ENCODE data around the gene TRDMT1. TPM values are rescaled to one million over a fixed set of nuclear protein-coding genes. Genes with fewer than 3 reads are reported as not detected.

Gene TRDMT1
- polyA plus RNA-seq (ENCODE audit: insufficient read length in 3 of 3), result 10 to 100 TPM in 1 of 3 donors, 1 to 10 TPM in 2; 8.3 to 10.2 (median 9.4) TPM

- DNase-seq (ENCODE audit: low read depth in 3 of 3, low spot score in 2 of 3), result peak; percentile 79 to 85 (median 83)
These were observed at the start of gene TRDMT1 for GRCh38 chr10:17200912-17201793. TSS of gene TRDMT1 (minus strand) at chr10:17201672. CDS start at chr10:17201634, 38 bp downstream.

DNA sequence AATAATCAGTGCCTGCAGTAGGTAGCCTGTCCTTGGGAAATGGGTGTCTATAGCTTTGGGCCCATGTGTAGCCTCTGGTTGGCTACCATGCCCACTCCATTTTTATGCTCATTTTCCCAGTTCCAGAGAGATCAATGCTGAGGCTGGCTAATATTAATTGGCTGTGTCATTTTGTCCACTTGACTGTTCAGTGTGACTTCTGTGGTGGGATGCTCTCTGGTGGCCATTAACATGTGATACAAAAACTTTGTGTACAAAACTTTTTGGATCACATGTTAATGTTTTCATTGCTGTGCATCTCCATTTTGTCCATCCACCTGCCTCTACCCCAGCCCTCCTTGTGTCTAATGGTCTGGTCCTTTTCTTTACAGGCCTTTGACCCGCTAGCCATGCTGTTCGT, 49.3 kb upstream of the TRDMT1 start:
- no peak for DNase-seq (ENCODE audit: low read depth in 3 of 3, low spot score in 2 of 3)

- DNase-seq (ENCODE audit: low read depth in 3 of 3, low spot score in 2 of 3), result no peak
These were observed 48.3 kb upstream of the TRDMT1 start for GRCh38 chr10:17249820-17250219.

GRCh38 chr10:17248964-17249363, 47.5 kb upstream of the TRDMT1 start:
- no peak for DNase-seq (ENCODE audit: low read depth in 3 of 3, low spot score in 2 of 3)

- DNase-seq (ENCODE audit: low read depth in 3 of 3, low spot score in 2 of 3), result no peak
These were observed 45.7 kb upstream of the TRDMT1 start for GRCh38 chr10:17247210-17247609.

DNA sequence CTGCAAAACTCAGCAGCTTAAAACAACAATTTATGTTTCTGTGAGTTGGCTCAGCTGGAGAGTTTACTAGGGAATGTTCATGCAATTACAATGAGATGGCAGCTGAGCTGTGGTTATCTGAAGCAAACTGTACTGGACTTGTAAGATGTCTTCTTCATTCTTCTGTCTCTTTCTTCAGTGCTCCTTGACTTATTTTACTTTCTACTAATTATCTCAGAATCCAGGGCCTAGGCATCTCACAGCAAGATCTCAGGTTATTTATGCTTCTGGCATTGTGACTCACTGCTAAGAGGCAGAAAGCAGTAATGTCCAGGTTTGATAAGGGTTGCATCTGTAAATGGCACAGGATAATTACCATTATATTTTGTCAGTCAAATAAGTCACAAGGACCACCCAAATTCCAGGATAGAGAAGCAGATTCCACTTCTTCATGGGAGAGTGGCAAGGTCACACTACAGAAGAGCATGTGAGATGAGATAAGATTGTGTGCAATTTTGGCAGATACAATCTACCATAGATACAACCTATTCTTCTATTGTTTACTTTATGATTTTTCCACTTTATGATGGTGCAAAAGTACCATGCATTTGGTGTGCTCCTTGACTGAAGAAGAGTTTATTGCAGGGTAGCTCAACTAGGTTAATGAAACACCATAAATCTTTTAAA, 43.4 kb upstream of the TRDMT1 start:
- DNase-seq (ENCODE audit: low read depth in 3 of 3, low spot score in 2 of 3), result no peak

DNA sequence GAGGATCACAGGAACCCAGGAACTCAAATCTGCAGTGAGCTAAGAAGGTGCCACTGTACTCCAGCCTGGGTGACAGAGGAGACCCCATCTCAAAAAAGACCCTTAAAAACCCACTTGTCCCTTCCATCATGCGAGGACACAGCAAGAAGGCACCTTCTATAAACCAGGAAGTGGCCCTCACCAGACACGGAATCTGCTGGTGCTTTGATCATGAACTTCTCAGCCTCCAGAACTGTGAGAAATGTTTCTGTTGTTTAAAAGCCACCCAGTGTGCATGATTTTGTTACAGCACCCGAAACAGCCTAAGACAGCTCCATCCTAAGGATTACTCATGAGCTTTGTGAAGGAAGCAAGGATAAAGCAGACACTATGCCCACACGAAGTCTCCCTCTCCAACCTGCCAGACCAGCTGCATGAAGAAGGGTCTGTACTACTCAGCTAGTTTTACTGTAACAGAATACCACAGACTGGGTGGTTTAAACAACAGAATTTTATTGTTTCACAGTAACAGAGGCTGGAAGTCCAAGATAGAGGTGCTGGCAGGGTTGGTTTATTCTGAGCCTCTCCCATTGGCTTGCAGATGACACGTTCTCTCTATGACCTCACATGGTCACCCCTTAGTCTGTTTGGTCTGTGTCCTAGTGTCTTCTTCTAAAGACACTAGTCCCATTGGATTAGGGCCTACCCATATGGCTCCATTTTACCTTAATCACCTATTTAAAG, 40.3 kb upstream of the TRDMT1 start:
- no peak for DNase-seq (ENCODE audit: low read depth in 3 of 3, low spot score in 2 of 3)

DNA sequence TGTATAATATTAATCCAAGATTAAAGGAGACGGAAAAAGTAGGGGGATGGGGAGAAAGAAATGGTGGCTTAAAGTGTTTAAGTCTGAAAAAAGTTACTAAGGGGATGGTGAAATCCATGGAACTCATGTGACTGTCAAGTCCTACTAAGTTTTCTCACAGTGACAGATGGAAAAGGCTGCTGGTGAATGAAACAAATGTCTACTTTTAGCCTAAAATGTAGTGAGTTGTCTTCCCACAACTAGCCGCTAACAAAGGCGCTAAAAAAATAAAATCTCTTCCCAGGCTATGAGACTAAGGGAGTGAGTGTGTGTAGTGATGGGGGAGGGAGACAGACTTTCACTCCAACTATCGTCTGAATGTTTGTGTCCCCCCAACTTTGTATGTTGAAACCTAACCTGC, 39.1 kb upstream of the TRDMT1 start:
- no peak for DNase-seq (ENCODE audit: low read depth in 3 of 3, low spot score in 2 of 3)

DNA sequence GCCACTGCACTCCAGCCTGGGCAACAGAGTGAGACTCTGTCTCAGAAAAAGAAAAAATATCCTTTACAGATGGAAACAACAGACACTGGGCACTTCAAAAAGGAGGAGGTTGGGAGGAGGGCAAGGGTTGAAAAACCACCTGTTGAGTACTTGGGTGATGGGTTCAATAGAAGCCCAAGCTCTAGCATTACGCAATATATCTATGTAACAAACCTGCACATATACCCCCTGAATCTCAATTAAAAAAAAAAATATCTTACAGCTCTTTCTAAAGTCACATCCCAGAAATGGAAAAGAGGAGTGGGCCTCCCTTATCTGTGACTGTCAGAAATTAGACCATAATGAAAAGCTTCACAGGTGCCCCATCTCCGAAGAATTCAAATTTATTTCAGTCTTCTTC, 38.6 kb upstream of the TRDMT1 start:
- no peak for DNase-seq (ENCODE audit: low read depth in 3 of 3, low spot score in 2 of 3)

DNA sequence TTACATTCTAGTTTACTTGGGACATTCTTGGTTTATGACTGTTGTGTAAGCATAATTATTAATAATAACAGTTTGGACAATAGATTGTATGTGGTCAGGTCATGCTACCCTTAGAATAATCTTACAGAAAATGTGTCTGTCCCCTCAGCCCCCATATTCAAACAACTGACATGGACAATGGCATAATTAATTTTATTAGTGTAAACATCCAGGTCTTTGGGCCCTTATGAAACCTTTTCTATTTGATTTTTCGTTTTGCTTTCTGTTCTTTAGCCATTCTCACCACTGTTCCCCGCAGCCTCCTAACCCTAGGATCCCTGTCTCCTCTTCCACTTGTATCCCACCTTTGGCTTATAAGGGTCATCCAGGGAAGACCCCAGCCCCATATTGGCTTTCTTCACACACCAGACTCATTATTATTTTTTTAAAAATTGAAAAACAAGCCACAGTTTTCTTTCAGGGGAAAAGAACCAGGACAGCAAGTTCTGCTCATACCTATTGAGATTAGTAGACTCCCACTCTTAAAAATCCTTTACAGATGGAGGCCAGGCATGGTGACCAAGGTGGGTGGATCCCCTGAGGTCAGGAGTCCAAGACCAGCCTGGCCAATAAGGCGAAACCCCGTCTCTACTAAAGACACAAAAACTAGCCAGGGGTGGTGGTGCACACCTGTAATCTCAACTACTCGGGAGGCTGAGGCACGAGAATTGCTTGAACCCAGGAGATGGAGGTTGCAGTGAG, 38.0 kb upstream of the TRDMT1 start:
- no peak for DNase-seq (ENCODE audit: low read depth in 3 of 3, low spot score in 2 of 3)

- no peak for DNase-seq (ENCODE audit: low read depth in 3 of 3, low spot score in 2 of 3)
These were observed 37.2 kb upstream of the TRDMT1 start for GRCh38 chr10:17238445-17239291.

DNA sequence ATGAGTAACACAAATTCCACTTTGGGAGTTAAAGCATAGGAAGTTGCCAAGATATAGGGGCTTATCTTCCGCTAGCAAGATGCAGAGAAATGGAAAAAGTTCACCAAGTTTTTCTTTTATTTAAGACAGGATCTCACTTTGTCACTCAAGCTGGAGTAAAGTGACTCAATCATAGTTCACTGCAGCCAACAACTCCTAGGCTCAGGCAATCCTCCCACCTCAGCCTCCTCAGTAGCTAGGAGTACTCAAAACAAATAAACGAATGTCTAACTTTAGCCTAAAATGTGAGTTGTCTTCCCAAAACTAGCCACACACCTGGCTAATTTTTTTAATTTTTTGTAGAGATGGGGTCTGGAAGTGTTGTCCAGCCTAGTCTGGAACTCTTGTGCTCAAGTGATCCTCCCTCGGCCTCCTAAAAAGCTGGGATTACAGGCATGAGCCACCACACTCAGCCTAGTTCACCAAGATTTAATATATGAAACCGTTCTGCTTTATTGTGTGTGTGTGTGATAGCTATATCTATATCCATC, 36.5 kb upstream of the TRDMT1 start:
- DNase-seq (ENCODE audit: low read depth in 3 of 3, low spot score in 2 of 3), result no peak

DNA sequence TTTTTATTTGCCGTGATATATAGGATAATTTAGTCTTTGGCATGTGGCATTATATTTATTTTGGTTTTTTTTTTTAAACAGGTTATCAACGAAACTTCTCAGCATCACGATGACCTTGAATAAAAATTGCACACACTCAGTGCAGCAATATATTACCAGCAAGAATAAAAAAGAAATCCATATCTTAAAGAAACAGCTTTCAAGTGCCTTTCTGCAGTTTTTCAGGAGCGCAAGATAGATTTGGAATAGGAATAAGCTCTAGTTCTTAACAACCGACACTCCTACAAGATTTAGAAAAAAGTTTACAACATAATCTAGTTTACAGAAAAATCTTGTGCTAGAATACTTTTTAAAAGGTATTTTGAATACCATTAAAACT, 35.7 kb upstream of the TRDMT1 start:
- DNase-seq (ENCODE audit: low read depth in 3 of 3, low spot score in 2 of 3), result no peak

DNA sequence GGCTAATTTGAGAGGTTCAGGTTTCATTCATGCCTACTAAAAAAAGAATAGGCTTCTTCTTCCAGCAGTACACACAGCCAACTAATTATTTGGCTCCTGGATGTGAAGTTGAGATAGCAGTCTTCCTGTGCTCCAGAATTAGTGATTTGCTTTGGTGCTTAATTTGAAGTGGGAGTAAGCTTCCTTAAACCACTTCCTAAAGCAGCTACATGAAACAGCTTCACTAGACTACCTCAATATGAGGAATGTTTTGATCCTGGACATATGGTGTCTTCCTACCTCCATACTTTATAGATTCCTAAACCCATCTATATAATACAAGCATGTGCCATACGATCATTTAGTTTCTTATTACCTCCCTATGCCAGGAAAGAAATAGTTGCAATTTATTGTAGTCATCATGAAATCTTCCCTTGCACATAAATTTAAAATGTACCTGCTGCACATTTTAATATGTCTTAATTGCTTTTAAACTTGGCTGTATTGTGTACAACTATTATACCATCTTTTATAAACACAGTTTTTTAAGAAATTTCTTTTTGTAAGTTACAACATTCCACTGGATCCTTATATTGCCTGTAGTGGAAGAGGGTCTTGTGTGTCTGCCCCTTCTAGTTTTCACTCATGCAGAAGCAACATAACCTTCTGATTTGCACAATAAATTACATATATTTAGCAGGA, 35.1 kb upstream of the TRDMT1 start:
- no peak for DNase-seq (ENCODE audit: low read depth in 3 of 3, low spot score in 2 of 3)

DNA sequence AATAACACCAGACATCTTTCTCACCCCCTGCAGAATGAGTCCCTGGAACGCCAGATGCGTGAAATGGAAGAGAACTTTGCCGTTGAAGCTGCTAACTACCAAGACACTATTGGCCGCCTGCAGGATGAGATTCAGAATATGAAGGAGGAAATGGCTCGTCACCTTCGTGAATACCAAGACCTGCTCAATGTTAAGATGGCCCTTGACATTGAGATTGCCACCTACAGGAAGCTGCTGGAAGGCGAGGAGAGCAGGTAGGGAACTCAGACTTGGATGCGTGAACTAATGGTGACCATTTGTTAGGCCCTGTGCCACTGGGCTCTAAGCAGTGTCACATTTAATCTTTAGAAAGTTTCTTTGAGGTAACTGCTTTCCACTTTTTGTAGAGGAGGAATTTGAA, 33.7 kb upstream of the TRDMT1 start:
- DNase-seq (ENCODE audit: low read depth in 3 of 3, low spot score in 2 of 3), result no peak

DNA sequence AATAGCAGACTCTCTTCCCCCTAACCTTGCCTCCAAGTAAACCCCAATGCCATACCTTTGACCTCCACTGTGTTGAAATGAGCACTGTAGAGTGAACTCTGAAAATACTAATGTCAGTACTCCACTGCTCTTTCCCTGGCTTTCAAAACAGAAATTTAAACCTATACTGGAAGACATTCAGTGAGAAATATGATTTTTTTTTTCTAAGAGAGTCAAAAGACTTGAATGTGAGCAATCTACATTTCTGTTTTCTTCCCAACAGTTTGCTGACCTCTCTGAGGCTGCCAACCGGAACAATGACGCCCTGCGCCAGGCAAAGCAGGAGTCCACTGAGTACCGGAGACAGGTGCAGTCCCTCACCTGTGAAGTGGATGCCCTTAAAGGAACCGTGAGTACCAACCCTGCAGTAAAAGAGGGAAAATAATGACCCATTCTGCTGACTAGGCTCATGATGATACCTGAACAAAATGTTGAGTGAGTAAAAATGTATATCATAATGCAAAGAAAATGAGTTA, 33.0 kb upstream of the TRDMT1 start:
- no peak for DNase-seq (ENCODE audit: low read depth in 3 of 3, low spot score in 2 of 3)

DNA sequence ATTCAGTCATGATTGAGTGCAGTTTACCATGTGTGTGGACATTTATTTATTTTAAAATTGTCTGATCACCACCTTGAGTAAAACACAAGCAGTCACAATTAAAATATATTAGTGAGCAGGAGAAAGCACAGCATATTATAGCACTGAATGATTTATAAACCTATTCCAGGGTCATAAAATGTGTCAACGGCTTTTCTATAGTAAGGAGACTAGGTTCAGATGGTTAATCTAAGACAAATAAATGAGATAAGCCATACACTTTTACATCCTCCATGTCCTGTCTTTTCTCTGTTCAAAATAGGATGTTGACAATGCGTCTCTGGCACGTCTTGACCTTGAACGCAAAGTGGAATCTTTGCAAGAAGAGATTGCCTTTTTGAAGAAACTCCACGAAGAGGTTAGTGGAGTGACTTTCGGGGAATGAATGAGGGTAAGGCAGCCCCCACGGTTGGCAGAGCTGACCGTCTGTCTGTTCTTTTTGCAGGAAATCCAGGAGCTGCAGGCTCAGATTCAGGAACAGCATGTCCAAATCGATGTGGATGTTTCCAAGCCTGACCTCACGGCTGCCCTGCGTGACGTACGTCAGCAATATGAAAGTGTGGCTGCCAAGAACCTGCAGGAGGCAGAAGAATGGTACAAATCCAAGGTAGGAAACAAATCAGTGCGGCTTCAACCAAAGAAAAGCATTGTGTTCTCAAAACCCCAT, 32.0 kb upstream of the TRDMT1 start:
- no peak for DNase-seq (ENCODE audit: low read depth in 3 of 3, low spot score in 2 of 3)

GRCh38 chr10:17232276-17232960, 30.9 kb upstream of the TRDMT1 start:
- no peak for DNase-seq (ENCODE audit: low read depth in 3 of 3, low spot score in 2 of 3)

Data from right renal cortex interstitium (tissue), 3 donors.